ENCODE results near the gene C11orf16.
"Not testable (repeated sequence)": the region's sequence is repeated elsewhere in the genome, so short reads cannot be mapped to it uniquely, and the experiment has no call there.

GRCh38 chr11:8935789-8936188, 3.0 kb upstream of the C11orf16 start:
- not testable (repeated sequence) for TF ChIP-seq EZH2 (IDR thresholded peaks at IDR 0.05; ENCODE audit: low read depth, low read length, severe bottlenecking); CTCF (IDR thresholded peaks at IDR 0.05; ENCODE audit: control extremely low read depth in 1 of 3, insufficient read depth in 1 of 3, low read depth in 1 of 3, low read length in 3 of 3); POLR2A (IDR thresholded peaks at IDR 0.05; ENCODE audit: control extremely low read depth in 1 of 2, low read depth in 2 of 2, low read length in 2 of 2); POLR2AphosphoS5 (IDR thresholded peaks at IDR 0.05; ENCODE audit: low read depth, low read length); ZNF274 (IDR thresholded peaks at IDR 0.05; ENCODE audit: borderline replicate concordance, extremely low read depth, low read length); SAP30 (IDR thresholded peaks at IDR 0.05; ENCODE audit: insufficient read depth, insufficient replicate concordance, low read length); NANOG (IDR thresholded peaks at IDR 0.05; ENCODE audit: insufficient read depth, low read depth, low read length, poor library complexity, severe bottlenecking); JUND (IDR thresholded peaks at IDR 0.05; ENCODE audit: low read length)
